Measurements from ENCODE around the gene COL5A3.
"Not testable (repeated sequence)": the region's sequence is repeated elsewhere in the genome, so short reads cannot be mapped to it uniquely, and the experiment has no call there.

Gene COL5A3

DNA sequence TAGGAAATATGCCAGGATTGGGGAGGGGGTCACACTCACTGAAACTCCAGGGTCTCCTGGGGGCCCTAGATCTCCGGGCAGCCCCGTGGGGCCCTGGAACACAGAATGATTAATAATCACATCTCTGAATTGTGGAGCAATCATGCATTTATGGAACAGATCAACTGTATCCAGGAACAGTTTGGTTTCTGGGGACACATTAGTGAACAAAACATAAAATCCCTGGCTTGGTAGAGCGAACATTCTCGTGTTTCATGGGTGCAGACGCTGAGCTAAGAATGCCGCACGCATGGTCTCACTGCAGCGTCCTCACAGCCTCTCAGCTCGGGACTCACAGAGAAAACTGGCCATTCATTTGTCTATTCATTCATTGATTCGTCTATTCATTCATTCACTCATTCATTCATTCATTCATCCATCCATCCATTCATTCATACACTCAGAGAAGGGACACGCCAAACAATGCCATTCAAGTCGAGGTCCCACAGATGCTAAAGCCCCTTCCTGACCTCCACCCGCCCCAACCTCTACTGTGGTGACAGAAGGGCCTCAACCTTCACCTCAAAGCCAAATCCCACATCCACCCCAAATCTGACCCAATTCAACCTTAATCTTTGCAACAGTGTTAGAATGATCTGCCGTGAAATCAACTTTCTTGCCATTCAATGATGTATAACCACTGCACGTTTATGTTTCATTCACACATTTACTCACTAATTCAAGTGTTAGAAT lies 39.0 kb downstream of the COL5A3 start:
- DNase-seq (ENCODE audit: low read depth in 1 of 2, low spot score in 1 of 2), result no peak

DNA sequence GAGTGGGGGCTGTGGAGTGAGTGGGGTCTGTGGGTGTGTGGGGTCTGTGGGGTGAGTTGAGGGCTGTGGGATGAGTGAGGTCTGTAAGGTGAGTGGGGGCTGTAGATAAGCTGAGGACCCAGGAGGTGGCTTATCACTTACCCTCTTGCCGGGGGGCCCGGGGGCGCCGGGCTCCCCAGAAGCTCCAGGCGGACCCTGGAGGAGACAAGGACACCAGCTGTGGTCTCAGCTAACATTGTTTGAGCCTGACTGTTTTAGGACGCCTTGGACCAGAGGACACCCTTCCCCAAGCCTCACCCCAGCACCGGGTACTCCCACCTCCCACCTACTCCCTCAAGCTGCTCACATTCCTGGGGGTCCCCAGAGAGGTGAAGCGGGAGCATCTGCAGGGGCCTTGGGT lies 39.8 kb downstream of the COL5A3 start:
- DNase-seq (ENCODE audit: low read depth in 1 of 2, low spot score in 1 of 2), result no peak

DNA sequence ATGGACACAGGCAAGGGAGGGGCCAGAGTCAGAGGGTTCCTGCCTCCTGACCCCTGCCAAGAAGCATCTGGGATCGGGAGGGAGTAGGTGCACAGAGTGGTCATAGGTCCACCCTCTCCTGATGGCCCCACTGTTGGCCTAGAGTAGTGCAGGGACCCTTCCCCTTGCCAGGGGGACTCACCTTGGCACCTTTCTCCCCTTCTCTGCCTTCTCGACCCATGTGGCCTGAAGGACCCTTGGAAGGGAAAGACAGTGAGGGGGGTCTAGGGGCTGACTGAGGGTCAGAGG lies 40.7 kb downstream of the COL5A3 start:
- DNase-seq (ENCODE audit: low read depth in 1 of 2, low spot score in 1 of 2), result no peak

DNA sequence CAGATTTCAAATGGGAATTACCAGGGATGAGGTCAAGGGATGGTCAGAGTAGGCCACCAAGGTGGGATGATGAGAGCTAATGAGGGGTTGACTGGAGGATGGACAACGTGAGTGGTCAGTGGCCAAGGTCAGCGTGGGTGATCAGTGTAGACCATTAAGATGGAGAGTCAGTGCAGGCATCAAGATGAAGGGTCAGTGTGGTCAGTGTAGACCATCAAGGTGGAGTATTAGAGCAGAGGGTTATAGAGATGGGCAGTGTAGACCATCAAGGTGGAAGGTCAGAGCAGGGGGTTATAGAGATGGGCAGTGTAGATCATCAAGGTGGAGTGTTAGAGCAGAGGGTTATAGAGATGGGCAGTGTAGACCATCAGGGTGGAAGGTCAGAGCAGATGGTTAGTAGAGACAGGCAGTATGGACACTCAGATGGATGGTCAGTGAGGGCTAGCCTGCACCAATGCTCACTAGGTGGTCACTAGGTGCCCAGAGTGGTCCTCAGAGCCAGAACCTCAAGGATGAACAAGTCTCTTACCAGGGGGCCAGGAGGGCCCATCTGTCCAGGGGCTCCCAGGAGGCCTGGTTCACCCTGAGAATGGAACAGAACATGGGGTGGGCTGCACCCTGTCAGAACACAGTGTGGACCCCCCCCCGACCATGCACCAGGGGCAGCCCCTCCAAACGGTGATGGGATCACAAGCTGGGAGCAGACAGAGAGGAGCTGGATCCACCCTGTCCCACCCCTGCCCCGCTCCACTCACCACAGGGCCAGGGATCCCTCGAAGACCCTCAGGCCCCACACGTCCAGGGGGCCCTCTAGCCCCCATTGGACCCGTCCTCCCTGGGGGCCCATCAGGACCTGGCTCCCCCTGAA lies 41.2 kb downstream of the COL5A3 start:
- no peak for DNase-seq (ENCODE audit: low read depth in 1 of 2, low spot score in 1 of 2)

DNA sequence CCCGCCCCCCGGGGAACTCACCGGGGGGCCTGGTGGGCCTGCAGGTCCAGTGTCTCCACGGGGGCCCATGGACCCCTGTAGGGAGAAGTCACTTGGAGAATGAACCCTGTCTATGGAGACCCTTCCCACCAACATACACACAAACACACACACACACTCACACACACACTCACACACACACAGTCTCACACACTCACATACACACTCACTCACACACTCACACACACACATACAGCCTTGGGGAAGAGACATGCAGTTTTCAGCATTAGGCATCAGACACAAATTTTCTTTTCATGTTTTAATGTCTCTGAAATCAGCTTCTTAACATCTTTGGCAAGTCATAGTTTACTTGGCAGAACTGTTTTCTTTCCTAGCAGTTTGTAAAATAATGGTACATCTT lies 43.0 kb downstream of the COL5A3 start:
- DNase-seq (ENCODE audit: low read depth in 1 of 2, low spot score in 1 of 2), result no peak

DNA sequence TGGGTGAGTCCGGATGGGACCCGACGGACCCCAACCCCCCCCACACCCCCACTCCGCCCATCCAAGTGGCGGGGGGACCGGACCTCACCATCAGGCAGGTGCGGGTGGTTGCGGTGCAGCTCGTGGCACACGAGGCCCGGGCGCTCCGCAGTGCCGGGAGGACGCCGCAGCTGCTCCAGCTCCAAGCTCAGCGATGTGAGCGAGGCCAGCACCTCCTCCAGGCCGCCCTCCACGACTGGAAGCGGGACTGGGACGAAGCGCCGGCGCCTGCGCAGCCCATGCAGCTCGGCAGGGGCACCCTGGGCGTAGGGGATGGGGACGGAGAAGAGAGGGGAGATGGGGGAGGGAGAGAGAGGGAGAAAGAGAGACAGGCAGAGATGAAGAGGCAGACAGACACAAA lies 43.9 kb downstream of the COL5A3 start:
- no peak for DNase-seq (ENCODE audit: low read depth in 1 of 2, low spot score in 1 of 2)

DNA sequence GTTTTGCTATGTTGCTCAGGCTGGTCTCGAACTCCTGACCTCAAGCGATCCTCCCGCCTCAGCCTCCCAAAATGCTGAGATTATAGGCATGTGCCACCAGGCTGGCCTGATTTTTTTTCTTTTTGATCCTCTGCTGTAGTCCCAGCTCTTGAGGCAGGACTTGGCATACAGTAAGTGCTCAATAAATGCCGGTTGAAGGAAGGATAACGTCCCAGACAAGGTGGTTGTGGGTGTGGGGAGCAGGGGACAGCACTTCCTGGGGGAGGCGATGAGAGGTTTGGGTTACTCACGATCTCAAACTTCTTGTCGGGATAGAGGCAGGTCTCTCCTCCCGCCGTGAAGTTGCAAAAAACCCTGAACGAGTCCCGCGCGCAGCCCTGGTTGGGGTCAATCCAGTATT lies 44.3 kb downstream of the COL5A3 start:
- no peak for DNase-seq (ENCODE audit: low read depth in 1 of 2, low spot score in 1 of 2)

DNA sequence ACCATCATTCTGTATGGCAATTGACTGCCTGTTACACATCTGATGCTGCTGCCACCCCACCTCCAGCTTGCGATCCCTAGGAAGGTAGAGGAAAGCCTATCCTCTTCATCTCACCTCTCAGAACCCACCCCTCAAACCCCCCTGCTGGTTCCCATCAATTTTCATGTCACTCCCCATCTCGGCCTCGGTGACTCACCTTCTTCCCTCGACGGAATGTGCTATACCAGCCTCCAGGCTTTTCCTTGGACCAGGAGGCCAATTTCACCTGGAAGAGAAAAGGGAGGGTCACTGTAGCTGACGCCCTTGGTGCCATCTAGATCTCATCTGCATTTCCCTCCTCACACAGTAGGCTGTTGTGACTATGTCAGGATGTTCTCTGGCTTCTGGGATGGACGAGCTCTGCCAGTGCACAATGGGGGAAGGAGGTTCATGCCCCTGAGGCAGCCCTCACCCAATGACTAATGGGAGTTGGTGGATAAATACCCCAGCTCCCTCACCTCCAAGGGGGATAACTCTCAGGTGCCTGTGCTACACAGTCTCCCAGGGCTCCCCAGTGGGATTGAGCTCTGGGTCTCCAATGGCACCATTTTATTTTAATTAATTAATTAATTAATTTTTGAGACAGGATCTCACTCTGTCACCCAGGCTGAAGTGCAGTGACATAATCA lies 47.5 kb downstream of the COL5A3 start:
- DNase-seq (ENCODE audit: low read depth in 1 of 2, low spot score in 1 of 2), result no peak

DNA sequence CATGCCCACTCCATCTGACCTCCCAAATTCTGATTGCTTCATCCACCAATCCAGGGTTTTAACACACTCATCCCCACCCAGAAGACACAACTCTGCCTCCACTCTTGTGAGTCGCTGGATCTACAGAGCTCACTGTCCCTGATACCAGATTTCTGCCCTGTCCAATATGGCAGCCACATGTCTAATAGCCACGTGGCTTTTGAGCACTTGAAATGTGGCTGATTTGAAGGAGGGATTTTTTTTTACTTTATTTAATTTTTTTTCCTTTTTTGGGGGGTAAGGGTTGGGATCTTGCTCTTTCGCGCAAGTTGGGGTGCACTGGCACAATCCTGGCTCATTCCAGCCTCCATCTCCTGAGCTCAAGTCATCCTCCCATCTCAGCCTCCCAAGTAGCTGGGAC lies 49.2 kb downstream of the COL5A3 start:
- DNase-seq (ENCODE audit: low read depth in 1 of 2, low spot score in 1 of 2), result no peak

DNA sequence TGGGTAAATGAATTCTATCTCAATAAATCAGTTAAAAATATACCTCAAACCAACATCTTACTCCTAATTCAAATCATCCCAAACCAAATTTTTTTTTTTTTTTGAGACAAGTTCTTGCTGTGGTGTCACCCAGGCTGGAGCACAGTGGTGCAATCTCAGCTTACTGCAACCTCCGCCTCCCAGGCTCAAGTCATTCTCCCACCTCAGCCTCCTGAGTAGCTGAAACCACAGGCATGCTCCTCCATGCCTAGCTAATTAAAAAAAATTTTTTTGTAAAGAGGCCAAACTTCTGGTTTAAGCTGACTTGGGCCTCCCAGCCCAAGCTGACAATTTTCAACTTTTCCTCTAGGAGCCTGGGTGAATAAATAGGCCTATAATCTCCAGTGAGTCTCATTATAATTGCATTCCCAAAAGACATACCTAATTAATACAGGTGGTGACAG lies 51.9 kb downstream of the COL5A3 start:
- no peak for DNase-seq (ENCODE audit: low read depth in 1 of 2, low spot score in 1 of 2)

DNA sequence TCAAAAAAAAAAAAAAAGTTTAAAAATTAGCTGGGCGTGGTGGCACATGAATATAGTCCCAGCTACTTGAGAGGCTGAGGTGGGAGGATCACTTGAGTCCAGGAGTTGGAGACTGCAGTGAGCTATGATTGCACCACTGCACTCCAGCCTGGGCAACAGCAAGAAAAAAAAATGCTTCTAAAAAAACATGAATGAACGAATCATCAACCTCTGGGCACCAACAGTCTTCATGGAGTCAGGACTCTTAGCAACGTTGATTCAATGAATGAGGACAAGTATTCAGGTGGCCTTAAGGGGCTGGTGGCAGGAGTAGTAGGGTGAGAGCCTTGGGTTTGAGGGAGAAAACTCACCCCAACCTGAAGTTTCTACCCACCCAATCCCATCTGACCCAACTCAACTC lies 53.3 kb downstream of the COL5A3 start:
- no peak for DNase-seq (ENCODE audit: low read depth in 1 of 2, low spot score in 1 of 2)

DNA sequence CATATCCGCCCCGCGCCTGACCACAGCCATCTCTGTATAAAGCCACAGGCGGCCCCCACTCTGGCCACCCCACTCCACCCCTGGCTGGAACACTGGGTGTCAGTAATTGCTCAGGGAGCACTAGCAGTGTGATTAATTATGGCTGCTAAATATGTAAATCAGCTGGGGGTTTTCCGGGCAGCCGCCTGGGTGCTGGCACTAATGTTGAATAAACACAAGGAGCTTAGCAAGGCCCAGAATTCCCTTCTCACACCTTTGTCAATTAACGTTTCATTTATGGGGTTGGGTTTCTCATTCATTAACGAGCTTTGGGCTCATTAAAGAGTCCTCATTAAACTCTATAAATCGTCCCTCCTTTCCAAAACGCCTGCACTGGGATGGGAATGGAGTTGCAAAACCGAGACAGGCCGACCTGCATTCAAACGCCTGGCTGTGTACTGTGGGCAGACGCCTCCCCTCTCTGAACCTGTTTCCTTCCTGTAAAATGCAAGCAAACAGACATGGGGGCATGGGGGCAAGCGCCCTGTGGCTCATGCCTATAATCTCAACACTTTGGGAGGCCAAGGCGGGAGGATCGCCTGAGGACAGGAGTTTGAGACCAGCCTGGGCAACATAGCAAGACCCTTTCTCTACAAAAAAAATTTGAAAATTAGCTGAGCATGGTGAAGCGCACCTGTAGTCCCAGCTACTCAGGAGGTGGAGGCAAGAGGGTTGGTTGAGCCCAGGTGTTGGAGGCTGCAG lies 56.3 kb downstream of the COL5A3 start:
- DNase-seq (ENCODE audit: low read depth in 1 of 2, low spot score in 1 of 2), result no peak

DNA sequence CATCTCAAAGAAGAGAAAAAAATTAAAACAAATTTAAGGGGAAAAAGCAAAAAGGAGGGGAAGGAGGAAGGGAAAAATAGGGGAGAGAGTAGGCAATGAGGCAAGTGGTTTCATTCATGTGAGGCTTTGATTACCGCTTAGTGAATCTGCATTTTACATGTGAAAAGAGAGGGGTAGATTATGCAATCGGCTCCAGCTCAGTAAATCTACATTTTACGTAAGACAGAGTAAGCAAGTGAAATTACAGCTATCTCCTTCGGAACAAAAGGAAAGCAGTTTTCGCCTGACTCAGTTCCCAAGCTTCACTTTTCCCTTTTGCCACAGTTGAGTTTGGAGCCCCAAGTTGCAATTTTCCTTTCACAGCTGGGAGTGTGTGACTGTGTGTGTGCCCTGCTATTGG lies 58.0 kb downstream of the COL5A3 start:
- no peak for DNase-seq (ENCODE audit: low read depth in 1 of 2, low spot score in 1 of 2)

DNA sequence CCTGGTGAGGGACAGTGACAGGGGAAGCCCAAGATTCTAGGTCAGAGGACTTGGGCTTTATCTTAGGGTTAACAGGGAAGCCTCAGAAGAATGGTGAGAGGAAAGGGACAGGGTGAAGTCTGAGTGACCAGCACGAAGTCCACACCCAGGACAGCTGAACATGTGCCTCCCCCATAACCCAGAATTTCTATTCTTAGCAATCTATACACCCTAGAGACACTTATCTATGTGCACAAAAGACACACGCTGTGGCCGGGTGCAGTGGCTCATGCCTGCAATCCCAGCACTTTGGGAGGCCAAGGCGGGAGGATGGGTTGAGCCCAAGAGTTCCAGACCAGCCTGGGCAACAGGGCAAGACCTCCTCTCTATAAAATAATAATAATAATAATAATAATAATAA lies 62.9 kb downstream of the COL5A3 start:
- DNase-seq (ENCODE audit: low read depth in 1 of 2, low spot score in 1 of 2), result no peak

DNA sequence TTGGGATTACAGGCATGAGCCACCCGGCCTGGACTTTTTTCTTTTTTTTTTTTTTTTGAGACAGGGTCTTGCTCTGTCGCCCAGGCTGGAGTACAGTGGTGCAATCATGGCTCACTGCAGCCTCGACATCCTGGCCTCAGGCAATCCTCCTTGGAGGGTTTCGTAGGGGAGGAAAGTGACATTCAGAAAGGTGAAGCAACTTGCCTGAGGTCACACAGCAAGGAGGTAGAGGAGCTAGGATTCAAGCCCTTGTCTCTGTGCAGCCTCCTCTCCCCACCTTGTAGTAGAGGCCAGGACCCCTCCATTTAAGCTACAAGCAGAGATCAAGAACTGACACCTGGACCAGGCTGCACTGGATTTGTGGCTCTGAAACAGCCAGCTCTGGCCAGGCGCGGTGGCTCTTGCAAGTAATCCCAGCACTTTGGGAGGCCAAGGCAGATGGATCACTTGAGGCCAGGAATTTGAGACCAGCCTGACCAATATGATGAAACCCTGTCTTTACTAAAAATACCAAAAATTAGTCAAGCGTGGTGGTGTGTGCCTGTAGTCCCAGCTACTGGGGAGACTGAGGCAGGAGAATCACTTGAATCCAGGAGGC lies 63.7 kb downstream of the COL5A3 start:
- not testable (repeated sequence) for DNase-seq (ENCODE audit: low read depth in 1 of 2, low spot score in 1 of 2)

DNA sequence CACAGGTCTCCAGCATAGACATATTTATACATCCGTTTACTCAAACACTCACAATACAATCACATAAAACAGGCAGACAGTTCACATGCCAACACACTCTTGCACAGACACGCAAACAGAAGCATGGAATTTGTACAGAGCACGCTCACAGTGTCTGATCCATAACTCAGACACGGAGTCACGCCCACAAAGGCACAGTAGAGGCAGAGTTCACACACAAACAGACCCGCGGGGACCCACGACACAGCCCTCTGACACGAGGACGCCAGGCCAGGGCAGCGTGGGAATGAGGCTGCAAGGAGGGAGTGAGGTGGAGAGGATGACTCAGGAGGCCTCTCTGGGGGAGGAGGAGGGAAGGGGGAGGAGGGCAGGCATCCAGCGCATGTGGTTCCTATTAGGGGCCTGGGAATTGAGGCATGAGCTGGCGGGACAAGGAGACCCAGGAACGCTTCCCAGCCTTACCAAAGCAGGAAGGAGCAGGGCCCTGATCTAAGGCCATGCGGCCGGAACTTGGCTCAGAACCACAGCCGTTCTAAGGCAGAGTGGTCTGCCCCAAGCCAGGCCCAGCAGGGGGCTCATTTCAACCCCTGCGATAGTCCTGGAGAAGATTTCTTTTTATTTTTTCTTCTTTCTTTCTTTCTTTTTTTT lies 64.9 kb downstream of the COL5A3 start:
- no peak for DNase-seq (ENCODE audit: low read depth in 1 of 2, low spot score in 1 of 2)

DNA sequence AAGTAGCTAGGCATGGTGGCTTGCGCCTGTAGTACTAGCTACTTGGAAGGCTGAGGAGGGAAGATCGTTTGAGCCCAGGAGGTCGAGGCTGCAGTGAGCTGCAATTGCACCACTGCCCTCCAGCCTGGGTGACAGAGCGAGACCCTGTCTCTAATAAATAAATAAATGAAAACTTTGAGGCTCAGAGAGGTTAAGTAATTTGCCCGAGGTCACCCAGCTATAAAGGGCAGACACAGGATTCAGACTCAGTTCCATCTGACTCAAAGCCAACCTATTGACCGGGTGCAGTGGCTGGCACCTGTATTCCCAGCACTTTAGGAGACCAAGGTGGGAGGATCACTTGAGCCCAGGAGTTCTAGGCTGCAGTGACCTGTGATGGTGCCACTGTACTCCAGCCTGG lies 66.6 kb downstream of the COL5A3 start:
- no peak for DNase-seq (ENCODE audit: low read depth in 1 of 2, low spot score in 1 of 2)

DNA sequence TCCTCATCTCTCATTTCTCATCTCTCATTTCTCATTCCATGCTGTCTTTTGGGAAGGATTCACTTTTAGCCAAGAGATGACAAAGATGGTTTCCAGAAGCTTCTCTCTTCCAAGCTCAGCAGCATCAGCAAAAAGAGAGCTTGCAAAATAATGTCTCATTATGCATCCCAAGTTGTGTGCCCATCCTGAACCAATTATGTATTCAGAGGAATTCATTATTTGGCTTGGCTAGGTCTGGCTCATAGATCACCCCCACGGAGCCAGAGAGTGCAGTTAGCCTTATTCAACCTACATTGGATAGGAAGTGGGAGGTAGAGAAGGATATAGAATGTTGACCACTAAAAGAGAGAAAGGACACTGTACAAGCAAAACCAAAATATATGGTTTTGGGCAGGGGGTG lies 68.6 kb downstream of the COL5A3 start:
- no peak for DNase-seq (ENCODE audit: low read depth in 1 of 2, low spot score in 1 of 2)

DNA sequence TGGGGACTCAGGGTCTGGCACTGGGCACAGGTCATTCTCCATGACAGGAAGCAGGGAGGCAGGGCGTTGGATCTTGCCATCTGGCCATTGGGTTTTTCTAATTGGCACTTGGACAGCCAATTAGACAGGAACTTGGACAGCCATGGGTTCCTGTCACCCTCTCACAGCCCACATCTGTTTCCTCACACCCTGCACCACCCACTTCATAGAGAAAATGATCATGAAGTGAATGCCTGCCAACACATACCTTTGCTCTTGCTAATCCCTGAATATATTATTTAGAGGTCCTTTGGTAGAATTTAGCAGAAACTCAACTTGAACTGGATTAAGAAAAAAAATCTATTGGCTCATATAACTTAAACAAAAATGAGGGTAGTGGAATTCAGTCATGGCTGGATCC lies 69.1 kb downstream of the COL5A3 start:
- DNase-seq (ENCODE audit: low read depth in 1 of 2, low spot score in 1 of 2), result no peak

DNA sequence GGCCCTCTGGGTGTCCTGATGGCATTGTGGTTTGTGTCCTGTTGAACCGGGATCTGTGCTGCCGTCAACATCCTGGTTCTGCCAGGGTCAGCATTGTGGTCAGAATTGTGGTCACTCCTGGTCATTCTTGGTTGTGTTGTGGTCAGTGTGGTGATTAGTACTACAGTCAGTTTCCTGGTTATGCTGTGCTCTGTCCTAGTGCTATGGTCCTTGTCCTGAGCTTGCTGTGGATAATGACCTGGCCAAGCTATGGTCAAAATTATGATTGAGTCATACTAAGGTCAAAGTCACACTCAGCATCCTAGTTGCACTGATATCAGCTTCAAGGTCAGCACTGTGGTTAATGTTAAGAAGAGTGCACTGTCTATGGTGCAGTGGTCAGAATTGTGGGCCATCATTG lies 69.5 kb downstream of the COL5A3 start:
- no peak for DNase-seq (ENCODE audit: low read depth in 1 of 2, low spot score in 1 of 2)
